H1 (cell line): ENCODE results near the gene SON. TPM values are rescaled to one million over a fixed set of nuclear protein-coding genes. Genes with fewer than 3 reads are reported as not detected.
"Not testable (repeated sequence)": the region's sequence is repeated elsewhere in the genome, so short reads cannot be mapped to it uniquely, and the experiment has no call there.

Source experiments
- CTCF ChIA-PET: fragments of 300-600 bp; sonication (Branson Sonifier 250); formaldehyde crosslinking; loops from one replicate; lab custom pipeline; 2021; ENCODE audit not compliant: partially characterized antibody; lab: Charles Lee
- POLR2A ChIA-PET: fragments of 300-600 bp; sonication (Branson Sonifier 250); formaldehyde crosslinking; loops from one replicate; lab custom pipeline; 2021; ENCODE audit warnings: inconsistent platforms; ENCODE audit not compliant: partially characterized antibody; lab: Charles Lee
- DNase-seq, 2 experiments: peaks; one replicate each; pipeline versions ENCODE4 v3.0.0 to v3.0.0-alpha.2; 2010 to 2022; ENCODE audit warnings: low spot score in 2 of 2, low read depth in 1 of 2, mixed read lengths in 1 of 2
- FAIRE-seq: peaks from 2 replicates; lab custom pipeline; 2011; peaks lifted over from hg19 to GRCh38; lab: Jason Lieb, UNC
- H2AFZ ChIP-seq: 2 replicates; pipeline ENCODE4 v1.8.1; 2012; ENCODE audit warnings: low read length, inconsistent platforms
- H2AK5ac ChIP-seq: 2 replicates; pipeline ENCODE4 v1.6.1; 2013; ENCODE audit warnings: low read depth, low read length
- H2BK120ac ChIP-seq: replicated peaks from 2 replicates; pipeline ENCODE3; 2013; ENCODE audit warnings: low read depth, low read length, inconsistent platforms
- H2BK12ac ChIP-seq: 2 replicates; pipeline ENCODE4 v1.6.1; 2013; ENCODE audit warnings: low read depth, low read length
- H2BK15ac ChIP-seq: 2 replicates; pipeline ENCODE4 v1.6.1; 2013; ENCODE audit warnings: low read length
- H2BK20ac ChIP-seq: 2 replicates; pipeline ENCODE4 v1.6.1; 2013; ENCODE audit warnings: low read length
- H2BK5ac ChIP-seq: 2 replicates; pipeline ENCODE4 v1.6.1; 2013; ENCODE audit warnings: low read depth, low read length
- H3K14ac ChIP-seq: 2 replicates; pipeline ENCODE4 v1.6.1; 2013; ENCODE audit warnings: inconsistent platforms; ENCODE audit not compliant: insufficient read length
- H3K18ac ChIP-seq: 2 replicates; pipeline ENCODE4 v1.6.1; 2013; ENCODE audit warnings: low read length; ENCODE audit errors: extremely low read depth
- H3K23ac ChIP-seq: 2 replicates; pipeline ENCODE4 v1.6.1; 2013; ENCODE audit warnings: inconsistent platforms; ENCODE audit not compliant: insufficient read length
- H3K23me2 ChIP-seq: 2 replicates; pipeline ENCODE4 v1.6.1; 2013; ENCODE audit warnings: low read depth, low read length
- H3K27ac ChIP-seq: 2 replicates; pipeline ENCODE4 v1.6.1; 2011; ENCODE audit warnings: low read depth, low read length, inconsistent platforms
- H3K27me3 ChIP-seq, 4 experiments: replicated peaks in 1 of 4; 1 replicate in 1 of 4; 2 replicates in 3 of 4; pipeline versions ENCODE4 v1.6.1 to v1.8.1; 2011 to 2013; ENCODE audit warnings: low read length in 3 of 4, mild to moderate bottlenecking in 3 of 4, inconsistent platforms in 2 of 4, mixed read lengths in 2 of 4, moderate library complexity in 1 of 4; ENCODE audit not compliant: control insufficient read depth in 3 of 4, insufficient read depth in 3 of 4; ENCODE audit errors: extremely low read depth in 1 of 4
- H3K36me3 ChIP-seq, 4 experiments: 2 replicates each; pipeline versions ENCODE4 v1.6.1 to v1.8.1; 2011 to 2013; ENCODE audit warnings: mild to moderate bottlenecking in 4 of 4, low read length in 3 of 4, moderate library complexity in 2 of 4, control low read depth in 1 of 4, inconsistent platforms in 1 of 4; ENCODE audit not compliant: insufficient read depth in 4 of 4, control insufficient read depth in 2 of 4
- H3K4ac ChIP-seq: replicated peaks from 2 replicates; pipeline ENCODE3; 2013; ENCODE audit warnings: low read length, low read depth, mixed read lengths, inconsistent platforms; ENCODE audit not compliant: insufficient read length
- H3K4me1 ChIP-seq, 4 experiments: replicated peaks in 1 of 4; 1 replicate in 1 of 4; 2 replicates in 3 of 4; pipeline versions ENCODE4 v1.6.1 to v1.8.1; 2011 to 2013; ENCODE audit warnings: low read length in 3 of 4, inconsistent platforms in 2 of 4, mixed read lengths in 1 of 4; ENCODE audit not compliant: insufficient read depth in 4 of 4, control insufficient read depth in 3 of 4
- H3K4me2 ChIP-seq, 2 experiments: 2 replicates each; pipeline versions ENCODE4 v1.6.1 to v1.8.1; 2011 to 2013; ENCODE audit warnings: low read depth in 2 of 2, low read length in 2 of 2, control low read depth in 1 of 2, inconsistent platforms in 1 of 2, mild to moderate bottlenecking in 1 of 2; ENCODE audit not compliant: insufficient read depth in 1 of 2
- H3K4me3 ChIP-seq, 4 experiments: fragments of 200-600, 300-600 bp in 1 of 4; sonication (generic), shearing (Covaris generic), sonication (Bioruptor Twin) in 1 of 4; 2 replicates each; pipeline versions ENCODE4 v1.5.1 to v1.8.1; 2011 to 2016; ENCODE audit warnings: low read length in 4 of 4, low read depth in 3 of 4, control low read depth in 2 of 4, inconsistent platforms in 2 of 4, mild to moderate bottlenecking in 2 of 4, mixed read lengths in 1 of 4, moderate library complexity in 1 of 4; ENCODE audit not compliant: insufficient read depth in 2 of 4; ENCODE audit errors: extremely low read depth in 1 of 4
- H3K56ac ChIP-seq: replicated peaks from 2 replicates; pipeline ENCODE3; 2013; ENCODE audit warnings: low read depth, mild to moderate bottlenecking, mixed read lengths, low read length, inconsistent platforms; ENCODE audit not compliant: insufficient read length
- H3K79me1 ChIP-seq: 2 replicates; pipeline ENCODE4 v1.6.1; 2013; ENCODE audit warnings: low read depth, low read length, control low read depth
- H3K79me2 ChIP-seq, 2 experiments: 2 replicates each; pipeline versions ENCODE4 v1.6.1 to v1.8.1; 2012 to 2013; ENCODE audit warnings: low read length in 2 of 2, mild to moderate bottlenecking in 2 of 2, inconsistent platforms in 1 of 2; ENCODE audit not compliant: insufficient read depth in 2 of 2, control insufficient read depth in 1 of 2
- H3K9ac ChIP-seq, 4 experiments: replicated peaks in 1 of 4; 1 replicate in 1 of 4; 2 replicates in 3 of 4; pipeline versions ENCODE4 v1.6.1 to v1.8.1; 2011 to 2013; ENCODE audit warnings: low read depth in 3 of 4, low read length in 3 of 4, control low read depth in 2 of 4, mild to moderate bottlenecking in 2 of 4, moderate library complexity in 2 of 4, inconsistent platforms in 1 of 4; ENCODE audit errors: extremely low read depth in 1 of 4
- H3K9me3 ChIP-seq, 2 experiments: 2 replicates each; pipeline versions ENCODE4 v1.6.1 to v1.8.1; 2012 to 2013; ENCODE audit warnings: mild to moderate bottlenecking in 2 of 2, moderate library complexity in 2 of 2, control low read depth in 1 of 2, inconsistent platforms in 1 of 2, low read depth in 1 of 2, low read length in 1 of 2, mixed read lengths in 1 of 2; ENCODE audit not compliant: insufficient read depth in 2 of 2
- H4K20me1 ChIP-seq, 2 experiments: replicated peaks in 1 of 2; 2 replicates each; pipeline versions ENCODE3 to v1.8.1; 2011 to 2013; ENCODE audit warnings: inconsistent platforms in 2 of 2, low read length in 2 of 2, mild to moderate bottlenecking in 1 of 2; ENCODE audit not compliant: insufficient read depth in 2 of 2, control insufficient read depth in 1 of 2
- H4K5ac ChIP-seq: 2 replicates; pipeline ENCODE4 v1.6.1; 2013; ENCODE audit warnings: low read length, low read depth, mixed read lengths, inconsistent platforms; ENCODE audit not compliant: insufficient read length
- H4K8ac ChIP-seq: 2 replicates; pipeline ENCODE4 v1.8.0; 2013; ENCODE audit warnings: mild to moderate bottlenecking, moderate library complexity, low read length, inconsistent platforms; ENCODE audit not compliant: insufficient read depth; ENCODE audit errors: extremely low read depth
- H4K91ac ChIP-seq: replicated peaks from 2 replicates; pipeline ENCODE3; 2013; ENCODE audit warnings: low read length, mixed read lengths, inconsistent platforms; ENCODE audit not compliant: insufficient read length
- WGBS, 2 experiments: shearing (Covaris generic) in 1 of 2; methylation state at CpG; one replicate each; pipeline versions ENCODE4 v1.1.6 to v1.1.7; 2013 to 2015; ENCODE audit warnings: low lambda C conversion rate in 2 of 2, mixed read lengths in 2 of 2, inconsistent platforms in 1 of 2, low coverage in 1 of 2, missing lambda C conversion rate in 1 of 2; ENCODE audit not compliant: insufficient replicate concordance in 2 of 2, insufficient coverage in 1 of 2, insufficient read length in 1 of 2; ENCODE audit errors: extremely low coverage in 1 of 2, missing lambda C conversion rate in 1 of 2; 5-methylcytosine and 5-hydroxymethylcytosine counted together
- polyA plus RNA-seq, 7 experiments: library from polyadenylated mRNA; depleted of rRNA in 3 of 7; stranded (reverse) in 5 of 7; unstranded in 2 of 7; fragments of >200 nt in 5 of 7; fragments of 200-250 nt in 2 of 7; gene quantifications; 1 replicate in 5 of 7; 2 replicates in 1 of 7; 4 replicates in 1 of 7; pipeline versions ENCODE4 v1.2.1 to v1.2.3, GENCODE V29; 2011 to 2013; ENCODE audit warnings: missing spikeins in 2 of 7, mixed read lengths in 2 of 7
- total RNA-seq: library from RNA; stranded (reverse); fragmentation: NEBNext Ultra II Directional; extraction: Animal tissue kit (Norgen Biotek cat#: 25700); gene quantifications from 2 replicates; pipeline ENCODE4 v1.2.1, GENCODE V29; 2021

The SON gene
- total and polyA plus RNA-seq, 2 of the 8 experiments (the other 6 are each of a cell fraction or from before 2014, with no cell fraction given) = 122 to 274 TPM

GRCh38 chr21:33617565-33617964 lies 74.7 kb downstream of the SON start:
- H4K20me1 ChIP-seq, H2BK120ac ChIP-seq, H3K79me1 ChIP-seq, H3K27me3 ChIP-seq, H3K9ac ChIP-seq, H2BK15ac ChIP-seq, H3K4me2 ChIP-seq, H3K23me2 ChIP-seq, H3K14ac ChIP-seq, H4K91ac ChIP-seq, H2BK20ac ChIP-seq, H2BK12ac ChIP-seq, H3K9me3 ChIP-seq, H3K4ac ChIP-seq, H3K23ac ChIP-seq, H3K4me1 ChIP-seq, H3K4me3 ChIP-seq, H2AK5ac ChIP-seq, H3K18ac ChIP-seq, H2AFZ ChIP-seq, H4K5ac ChIP-seq, H3K27ac ChIP-seq, DNase-seq, H3K56ac ChIP-seq, H4K8ac ChIP-seq, H3K36me3 ChIP-seq, FAIRE-seq, H2BK5ac ChIP-seq, H3K79me2 ChIP-seq: not testable (repeated sequence)
- 92% methylated on average over 11 of the region's 11 CpGs; no CpG with 5 or more reads in 1 of the 2 experiments for WGBS, 2 experiments
- ChIA-PET POLR2A (interaction anchor here (1.2 kb wide), 1 partner anchor 74 kb away, joined by 8 read pairs; no protein-coding TSS in a partner anchor), CTCF (interaction anchor here (2.7 kb wide), 1 partner anchor 11 kb away, joined by 8 read pairs; no protein-coding TSS in a partner anchor)
